Fibroblast of villous mesenchyme (primary cell): ENCODE measurements around the gene MGLL. TPM values are rescaled to one million over a fixed set of nuclear protein-coding genes. Genes with fewer than 3 reads are reported as not detected.
"Not testable (repeated sequence)": the region's sequence is repeated elsewhere in the genome, so short reads cannot be mapped to it uniquely, and the experiment has no call there.

ENCODE experiments used
- DNase-seq: peaks from one replicate; pipeline ENCODE4 v3.0.0-alpha.2; 2010; ENCODE audit warnings: low read depth
- H3K4me3 ChIP-seq: 2 replicates; pipeline ENCODE4 v1.5.1; 2011; ENCODE audit warnings: low read depth, mild to moderate bottlenecking, low read length
- total RNA-seq: library from RNA; depleted of rRNA; stranded (reverse); fragments of >200 nt; gene quantifications from 2 replicates; pipeline ENCODE4 v1.2.3, GENCODE V29; 2012
- TF ChIP-seq, protein P1 (sequence below): IDR thresholded peaks from 2 replicates; pipeline ENCODE4 v1.5.1; 2012; ENCODE audit warnings: low read depth, mild to moderate bottlenecking, low read length; ENCODE audit not compliant: insufficient read depth

The MGLL gene
- total RNA-seq, 1 donor: 141 TPM

DNA sequence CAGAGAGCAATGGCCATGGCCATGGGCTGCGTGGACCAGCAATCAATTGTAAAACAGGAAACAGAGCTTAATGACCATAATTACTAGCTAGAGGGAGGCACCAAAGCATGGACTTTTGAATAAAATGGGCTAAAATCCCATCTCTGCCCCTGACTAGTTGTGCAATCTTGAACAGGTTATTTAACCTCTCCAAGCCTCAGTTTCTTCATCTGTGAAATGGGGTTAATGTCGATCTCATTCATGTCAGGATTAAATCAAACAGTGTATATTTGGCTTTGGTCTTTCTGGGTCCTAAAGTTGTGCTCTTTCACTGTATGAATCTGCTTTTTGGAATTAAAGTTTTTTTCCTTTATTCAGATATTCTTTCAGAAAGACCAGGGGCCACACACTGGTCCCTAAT is 113.5 kb downstream of the MGLL start:
- DNase-seq: no peak
- no peak overlapping the region for H3K4me3 ChIP-seq
- TF ChIP-seq, protein P1, sequence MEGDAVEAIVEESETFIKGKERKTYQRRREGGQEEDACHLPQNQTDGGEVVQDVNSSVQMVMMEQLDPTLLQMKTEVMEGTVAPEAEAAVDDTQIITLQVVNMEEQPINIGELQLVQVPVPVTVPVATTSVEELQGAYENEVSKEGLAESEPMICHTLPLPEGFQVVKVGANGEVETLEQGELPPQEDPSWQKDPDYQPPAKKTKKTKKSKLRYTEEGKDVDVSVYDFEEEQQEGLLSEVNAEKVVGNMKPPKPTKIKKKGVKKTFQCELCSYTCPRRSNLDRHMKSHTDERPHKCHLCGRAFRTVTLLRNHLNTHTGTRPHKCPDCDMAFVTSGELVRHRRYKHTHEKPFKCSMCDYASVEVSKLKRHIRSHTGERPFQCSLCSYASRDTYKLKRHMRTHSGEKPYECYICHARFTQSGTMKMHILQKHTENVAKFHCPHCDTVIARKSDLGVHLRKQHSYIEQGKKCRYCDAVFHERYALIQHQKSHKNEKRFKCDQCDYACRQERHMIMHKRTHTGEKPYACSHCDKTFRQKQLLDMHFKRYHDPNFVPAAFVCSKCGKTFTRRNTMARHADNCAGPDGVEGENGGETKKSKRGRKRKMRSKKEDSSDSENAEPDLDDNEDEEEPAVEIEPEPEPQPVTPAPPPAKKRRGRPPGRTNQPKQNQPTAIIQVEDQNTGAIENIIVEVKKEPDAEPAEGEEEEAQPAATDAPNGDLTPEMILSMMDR: no peak

DNA sequence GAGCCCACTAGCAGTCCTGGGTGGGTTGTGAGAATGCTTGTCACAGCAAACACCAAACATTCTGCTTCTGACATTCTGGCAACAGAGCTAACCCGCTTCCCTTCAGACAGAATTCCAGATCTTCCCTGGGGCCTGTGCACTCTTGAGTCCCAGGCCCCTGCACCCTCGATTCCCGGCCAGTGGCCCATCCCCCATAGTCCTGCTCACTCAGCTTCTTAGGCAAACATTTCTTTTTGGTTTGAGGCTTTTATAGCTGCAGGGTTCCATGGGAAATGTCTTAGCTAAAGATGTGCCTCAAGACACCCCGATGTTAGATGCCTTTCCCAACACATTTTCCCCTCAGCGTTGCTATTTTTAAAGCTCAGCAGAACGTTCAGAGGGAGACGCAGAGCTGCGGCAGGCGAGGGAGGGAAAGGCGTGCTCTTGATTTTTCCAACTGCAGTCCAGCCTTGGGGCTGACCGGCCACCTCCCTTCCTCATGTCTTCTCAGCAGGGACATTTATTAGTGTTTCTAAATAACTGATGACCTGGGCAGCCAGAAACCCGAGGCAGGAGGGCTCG is 114.4 kb downstream of the MGLL start:
- DNase-seq: no peak
- TF ChIP-seq, protein P1: no peak
- H3K4me3 ChIP-seq: no peak overlapping the region

DNA sequence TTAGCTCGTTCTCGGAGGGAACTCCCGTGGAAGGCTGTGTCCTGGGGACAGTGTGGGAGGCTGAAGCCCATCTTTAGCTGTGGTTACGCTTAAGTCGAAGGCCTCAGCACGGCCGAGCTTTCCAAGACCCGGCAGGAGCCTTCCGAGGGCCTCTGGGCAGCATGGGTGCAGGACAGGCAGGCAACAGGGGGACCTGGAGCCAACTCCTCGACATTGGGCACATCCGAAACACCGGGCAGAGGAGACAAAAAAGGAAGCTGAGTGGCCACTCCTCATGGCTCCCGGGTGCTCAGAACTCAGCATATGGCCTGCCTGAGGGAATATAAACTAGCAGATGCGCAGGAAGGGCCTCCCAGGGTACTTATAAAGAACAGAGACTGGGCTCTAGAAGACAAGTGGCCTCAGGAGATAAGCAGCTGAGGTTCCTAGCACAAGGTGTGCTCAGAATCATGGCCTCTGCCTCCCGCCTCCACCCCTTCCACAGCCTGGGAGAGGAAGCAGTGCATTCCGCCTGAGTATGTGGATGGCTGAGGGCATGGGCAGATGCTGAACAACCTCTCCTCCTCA is 115.4 kb downstream of the MGLL start:
- no peak for DNase-seq
- TF ChIP-seq, protein P1: no peak
- H3K4me3 ChIP-seq: no peak overlapping the region

DNA sequence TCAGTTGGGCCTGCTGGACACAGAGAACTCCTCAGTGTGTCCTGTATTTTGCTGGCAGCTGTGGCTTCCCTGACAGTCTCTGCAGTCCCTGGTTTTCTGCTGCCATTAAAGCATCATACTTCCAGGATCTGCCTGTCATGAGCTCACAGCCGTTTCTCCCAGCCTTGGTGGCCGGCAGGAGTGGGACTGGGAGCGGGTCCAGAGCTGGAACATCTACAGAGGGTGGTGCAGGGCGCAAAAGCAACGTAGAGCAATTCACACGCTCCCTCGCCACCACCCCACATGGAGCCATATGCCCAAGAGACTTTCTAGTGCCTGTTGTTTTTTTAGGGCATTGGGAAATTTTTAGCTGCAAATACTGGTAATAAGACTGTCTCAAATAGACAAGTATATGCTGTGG is 116.0 kb downstream of the MGLL start:
- TF ChIP-seq, protein P1: no peak
- no peak for DNase-seq
- H3K4me3 ChIP-seq: no peak overlapping the region

DNA sequence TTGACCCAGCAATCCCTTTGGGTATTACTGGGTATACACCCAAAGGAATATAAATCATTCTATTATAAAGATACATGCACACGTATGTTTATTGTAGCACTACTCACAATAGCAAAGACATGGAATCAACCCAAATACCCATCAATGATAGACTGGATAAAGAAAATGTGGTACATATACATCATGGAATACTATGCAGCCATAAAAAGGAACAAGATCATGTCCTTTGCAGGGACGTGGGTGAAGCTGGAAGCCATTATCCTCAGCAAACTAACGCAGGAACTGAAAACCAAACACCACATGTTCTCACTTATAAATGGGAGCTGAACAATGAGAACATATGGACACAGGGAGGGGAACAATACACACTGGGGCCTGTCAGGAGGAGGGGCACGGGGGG is 117.5 kb downstream of the MGLL start:
- H3K4me3 ChIP-seq, DNase-seq: not testable (repeated sequence)

DNA sequence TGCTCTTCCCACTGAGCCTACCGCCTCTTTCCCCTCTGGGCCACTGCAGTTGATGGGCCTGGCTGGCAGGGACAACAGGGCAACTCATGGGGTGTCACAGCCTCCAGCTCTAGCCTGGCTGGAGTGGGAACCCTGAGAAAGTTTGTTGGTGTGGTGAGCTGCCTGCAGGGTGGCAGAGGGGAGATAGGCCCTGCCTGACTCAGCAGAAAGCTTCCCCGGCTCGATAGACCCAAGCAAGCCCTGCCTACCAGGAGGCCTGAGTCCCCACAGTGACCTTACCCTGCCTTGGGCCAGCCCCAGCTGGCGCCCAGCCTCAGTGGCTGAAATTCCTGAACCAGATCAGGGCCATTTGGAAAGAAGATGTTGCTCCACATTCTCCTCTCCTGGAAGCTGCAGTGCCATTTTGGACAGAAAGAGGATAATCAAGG is 120.2 kb downstream of the MGLL start:
- no peak for DNase-seq
- no peak overlapping the region for H3K4me3 ChIP-seq

DNA sequence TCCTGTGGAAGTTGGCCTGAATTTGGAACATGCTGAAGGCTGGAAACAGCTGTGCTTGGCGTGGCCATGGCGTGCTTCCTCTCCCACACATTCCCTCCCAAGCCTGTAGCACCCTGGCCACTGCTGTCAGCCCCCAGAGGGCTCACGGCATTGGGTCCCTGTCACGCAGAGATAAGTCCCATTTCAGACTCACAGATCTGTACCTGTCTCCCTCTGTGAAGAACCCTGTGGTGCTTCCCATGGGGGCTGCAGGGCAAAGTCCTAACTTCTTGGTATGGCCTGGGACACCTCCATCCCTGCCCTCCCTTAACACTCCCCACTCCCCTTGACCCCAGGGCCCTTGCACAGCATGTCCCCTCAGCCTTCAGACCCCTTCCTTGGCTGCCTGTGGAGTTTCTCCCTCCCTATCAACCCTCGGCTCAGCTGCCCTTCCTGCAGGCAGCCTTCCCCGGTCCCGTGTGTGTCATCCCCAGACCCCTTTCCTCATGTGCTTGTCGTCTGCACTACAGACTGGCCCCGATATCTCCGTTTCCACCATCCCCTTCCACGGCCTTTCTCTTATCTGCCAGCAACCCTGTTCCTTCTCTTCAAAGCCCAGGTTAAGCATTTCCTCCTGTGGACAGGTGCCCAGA is 120.9 kb downstream of the MGLL start:
- no peak overlapping the region for H3K4me3 ChIP-seq
- TF ChIP-seq, protein P1: no peak
- DNase-seq: no peak

More for the DNA sequence above, 120.2 kb downstream of the MGLL start:
- TF ChIP-seq, protein P1: no peak
